ENCODE measurements around the gene PNMA6E.

Gene PNMA6E

DNA sequence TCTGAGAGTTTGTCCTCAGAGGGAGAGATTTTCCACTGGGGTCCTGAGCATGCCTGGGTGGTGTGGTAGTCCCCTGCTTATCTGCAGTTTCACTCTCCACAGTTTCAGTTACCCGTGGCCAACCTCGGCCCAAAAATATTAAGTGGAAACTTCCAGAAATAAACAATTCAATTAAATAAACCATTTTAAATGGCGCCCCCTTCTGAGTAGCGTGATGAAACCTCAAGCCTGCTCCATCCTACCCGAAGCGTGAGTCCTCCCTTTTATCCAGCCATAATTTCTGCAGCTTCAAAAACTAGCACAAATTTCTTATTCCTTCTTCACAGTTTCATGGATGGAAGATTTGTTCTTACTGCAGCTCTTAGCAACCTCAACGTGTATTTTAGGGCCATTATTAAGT lies 26.7 kb downstream of the PNMA6E start:
- H3K27me3 ChIP-seq (ENCODE audit: control insufficient read depth, insufficient read depth, low read length) = no peaks in the 10 kb centered on the region
- no peaks in the 10 kb centered on the region for H3K9me3 ChIP-seq (ENCODE audit: control insufficient read depth, low read length)
- no peak overlapping the region for H3K9ac ChIP-seq (ENCODE audit: low read length)
- H3K4me3 ChIP-seq (ENCODE audit: low read length) = no peak overlapping the region
- H3K4me1 ChIP-seq (ENCODE audit: control insufficient read depth, insufficient read depth, low read length) = no peaks in the 10 kb centered on the region
- H3K36me3 ChIP-seq (ENCODE audit: control insufficient read depth, insufficient read depth, low read length) = no peaks in the 10 kb centered on the region

- Histone ChIP-seq H3K4me3 (ENCODE audit: low read length) (no peak overlapping the region), H3K4me1 (ENCODE audit: control insufficient read depth, insufficient read depth, low read length) (no peaks in the 10 kb centered on the region), H3K9ac (ENCODE audit: low read length) (no peak overlapping the region), H3K27me3 (ENCODE audit: control insufficient read depth, insufficient read depth, low read length) (no peaks in the 10 kb centered on the region), H3K36me3 (ENCODE audit: control insufficient read depth, insufficient read depth, low read length) (no peaks in the 10 kb centered on the region), H3K9me3 (ENCODE audit: control insufficient read depth, low read length) (no peaks in the 10 kb centered on the region)
Observed at GRCh38 chrX:153372949-153373348, 28.2 kb downstream of the PNMA6E start.

- Histone ChIP-seq H3K27me3 (ENCODE audit: control insufficient read depth, insufficient read depth, low read length) (no peaks in the 10 kb centered on the region), H3K4me3 (ENCODE audit: low read length) (no peak overlapping the region), H3K9me3 (ENCODE audit: control insufficient read depth, low read length) (no peaks in the 10 kb centered on the region), H3K9ac (ENCODE audit: low read length) (no peak overlapping the region), H3K4me1 (ENCODE audit: control insufficient read depth, insufficient read depth, low read length) (no peaks in the 10 kb centered on the region), H3K36me3 (ENCODE audit: control insufficient read depth, insufficient read depth, low read length) (no peaks in the 10 kb centered on the region)
Observed at GRCh38 chrX:153371256-153371655, 29.9 kb downstream of the PNMA6E start.

DNA sequence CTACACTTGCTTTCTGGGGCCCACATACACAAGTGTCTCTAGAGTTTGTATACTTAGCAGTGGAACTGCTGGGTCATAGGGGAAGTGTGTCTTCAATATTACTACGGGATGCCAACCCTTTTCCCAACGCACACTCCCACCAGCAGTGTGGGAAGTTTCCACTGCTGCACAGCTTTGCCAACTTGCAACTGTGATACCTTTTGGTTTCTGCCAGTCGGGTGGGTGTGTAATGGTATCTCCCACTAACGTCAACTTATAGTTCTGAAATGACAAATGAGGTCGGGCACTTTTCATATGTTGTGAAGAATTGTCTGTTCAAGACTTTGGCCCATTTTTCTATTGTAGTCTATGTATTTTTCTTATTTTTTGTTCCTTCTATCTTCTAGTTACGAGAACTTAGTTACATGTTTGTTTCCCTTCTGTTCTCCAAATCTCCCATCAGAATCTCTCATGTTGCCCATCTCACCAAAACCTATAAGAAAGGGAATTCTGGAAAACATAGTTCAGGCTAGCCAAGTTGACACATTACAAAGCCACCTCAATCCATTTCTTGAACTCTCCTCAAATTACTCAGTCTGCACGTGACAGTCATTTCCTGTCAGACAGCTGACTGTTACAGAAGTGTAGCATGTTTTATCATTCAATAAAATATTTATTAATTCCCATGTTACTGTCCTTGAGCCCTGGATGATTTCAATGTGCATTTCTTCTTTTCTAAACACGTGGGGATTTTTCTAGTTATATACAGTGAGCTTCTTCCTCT lies 30.7 kb downstream of the PNMA6E start:
- Histone ChIP-seq H3K4me1 (ENCODE audit: control insufficient read depth, insufficient read depth, low read length) (no peaks in the 10 kb centered on the region), H3K27me3 (ENCODE audit: control insufficient read depth, insufficient read depth, low read length) (no peaks in the 10 kb centered on the region), H3K36me3 (ENCODE audit: control insufficient read depth, insufficient read depth, low read length) (no peaks in the 10 kb centered on the region), H3K9ac (ENCODE audit: low read length) (no peak overlapping the region), H3K9me3 (ENCODE audit: control insufficient read depth, low read length) (no peaks in the 10 kb centered on the region), H3K4me3 (ENCODE audit: low read length) (no peak overlapping the region)

GRCh38 chrX:153366878-153367538 lies 34.1 kb downstream of the PNMA6E start:
- Histone ChIP-seq H3K4me1 (ENCODE audit: control insufficient read depth, insufficient read depth, low read length) (no peaks in the 10 kb centered on the region), H3K36me3 (ENCODE audit: control insufficient read depth, insufficient read depth, low read length) (no peaks in the 10 kb centered on the region), H3K9ac (ENCODE audit: low read length) (no peak overlapping the region), H3K9me3 (ENCODE audit: control insufficient read depth, low read length) (no peaks in the 10 kb centered on the region), H3K27me3 (ENCODE audit: control insufficient read depth, insufficient read depth, low read length) (no peaks in the 10 kb centered on the region), H3K4me3 (ENCODE audit: low read length) (no peak overlapping the region)

DNA sequence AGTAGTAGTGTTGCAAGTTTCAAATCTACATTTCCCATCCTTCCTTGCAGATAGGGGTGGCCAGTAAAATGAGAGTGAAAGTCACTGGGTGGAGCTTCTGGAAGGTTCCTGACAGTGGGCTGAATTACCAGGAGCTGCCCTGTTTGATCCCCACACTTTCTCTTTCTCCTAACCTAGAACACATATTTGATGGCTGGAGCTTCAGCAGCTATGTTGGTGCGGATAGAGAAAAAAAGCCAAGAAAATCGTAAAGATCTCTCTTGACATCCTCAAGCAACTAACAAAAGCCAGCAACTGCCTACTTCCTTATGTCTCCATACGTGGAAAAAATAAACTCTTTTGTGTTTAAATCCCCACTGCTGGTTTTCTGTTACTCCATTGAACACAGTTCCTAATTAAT lies 35.0 kb downstream of the PNMA6E start:
- no peak overlapping the region for H3K9ac ChIP-seq (ENCODE audit: low read length)
- no peaks in the 10 kb centered on the region for H3K4me1 ChIP-seq (ENCODE audit: control insufficient read depth, insufficient read depth, low read length)
- no peaks in the 10 kb centered on the region for H3K36me3 ChIP-seq (ENCODE audit: control insufficient read depth, insufficient read depth, low read length)
- H3K9me3 ChIP-seq (ENCODE audit: control insufficient read depth, low read length) = no peaks in the 10 kb centered on the region
- H3K27me3 ChIP-seq (ENCODE audit: control insufficient read depth, insufficient read depth, low read length) = no peaks in the 10 kb centered on the region
- no peak overlapping the region for H3K4me3 ChIP-seq (ENCODE audit: low read length)

DNA sequence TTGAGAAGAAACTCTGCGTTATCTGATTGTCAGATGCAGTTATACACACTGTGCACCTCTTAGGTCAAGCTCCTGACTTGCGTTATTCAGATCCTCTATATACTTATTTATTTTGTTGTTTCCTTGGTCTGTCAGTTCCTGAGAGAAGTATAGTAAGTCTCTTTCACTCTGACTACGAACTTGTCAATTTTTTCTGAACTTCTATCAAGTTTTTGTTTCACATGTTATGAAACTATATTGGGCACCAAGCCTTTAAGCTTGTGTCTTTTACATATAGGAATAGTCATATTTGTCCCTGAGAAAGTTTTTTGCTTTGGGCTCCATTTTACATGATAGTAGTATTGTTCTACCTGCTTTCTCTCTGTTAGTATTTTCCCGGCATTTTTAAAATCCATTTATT lies 35.5 kb downstream of the PNMA6E start:
- Histone ChIP-seq H3K4me3 (ENCODE audit: low read length) (no peak overlapping the region), H3K9ac (ENCODE audit: low read length) (no peak overlapping the region), H3K27me3 (ENCODE audit: control insufficient read depth, insufficient read depth, low read length) (no peaks in the 10 kb centered on the region), H3K9me3 (ENCODE audit: control insufficient read depth, low read length) (no peaks in the 10 kb centered on the region), H3K4me1 (ENCODE audit: control insufficient read depth, insufficient read depth, low read length) (no peaks in the 10 kb centered on the region), H3K36me3 (ENCODE audit: control insufficient read depth, insufficient read depth, low read length) (no peaks in the 10 kb centered on the region)

DNA sequence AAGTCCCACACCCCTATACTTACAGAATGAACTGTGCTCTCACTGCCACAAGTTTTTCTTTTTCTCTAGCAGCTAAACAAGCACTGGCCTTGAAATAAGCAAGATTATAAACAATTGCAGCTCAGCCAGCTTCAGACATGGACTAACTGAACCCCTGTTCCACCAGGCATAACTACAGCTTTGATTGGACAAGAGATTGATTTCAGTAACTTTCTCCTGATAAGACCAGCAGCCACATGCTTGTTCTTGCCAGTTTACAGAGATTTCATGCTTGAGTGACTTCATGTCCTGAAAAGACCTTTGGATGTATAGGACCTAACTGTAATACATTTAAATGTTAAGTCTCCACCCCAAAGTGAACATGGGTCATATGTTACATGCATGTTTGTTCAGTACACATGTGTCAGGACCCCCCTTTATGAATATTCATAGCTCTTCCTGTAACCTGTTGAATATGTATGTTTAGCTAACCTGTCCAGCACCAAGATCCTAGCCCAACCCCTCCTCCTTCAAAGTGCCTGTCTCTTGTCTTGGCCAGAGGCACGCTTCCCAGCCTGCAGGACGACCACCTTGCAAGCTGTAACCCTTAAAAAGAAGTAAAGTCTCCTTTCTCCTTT lies 39.3 kb downstream of the PNMA6E start:
- Histone ChIP-seq H3K4me3 (ENCODE audit: low read length) (no peak overlapping the region), H3K9me3 (ENCODE audit: control insufficient read depth, low read length) (no peaks in the 10 kb centered on the region), H3K4me1 (ENCODE audit: control insufficient read depth, insufficient read depth, low read length) (no peaks in the 10 kb centered on the region), H3K36me3 (ENCODE audit: control insufficient read depth, insufficient read depth, low read length) (no peaks in the 10 kb centered on the region), H3K9ac (ENCODE audit: low read length) (no peak overlapping the region), H3K27me3 (ENCODE audit: control insufficient read depth, insufficient read depth, low read length) (no peaks in the 10 kb centered on the region)

GRCh38 chrX:153357877-153358276 lies 43.3 kb downstream of the PNMA6E start:
- Histone ChIP-seq H3K36me3 (ENCODE audit: control insufficient read depth, insufficient read depth, low read length) (no peaks in the 10 kb centered on the region), H3K4me3 (ENCODE audit: low read length) (no peak overlapping the region), H3K4me1 (ENCODE audit: control insufficient read depth, insufficient read depth, low read length) (no peaks in the 10 kb centered on the region), H3K27me3 (ENCODE audit: control insufficient read depth, insufficient read depth, low read length) (no peaks in the 10 kb centered on the region), H3K9me3 (ENCODE audit: control insufficient read depth, low read length) (no peaks in the 10 kb centered on the region), H3K9ac (ENCODE audit: low read length) (no peak overlapping the region)

DNA sequence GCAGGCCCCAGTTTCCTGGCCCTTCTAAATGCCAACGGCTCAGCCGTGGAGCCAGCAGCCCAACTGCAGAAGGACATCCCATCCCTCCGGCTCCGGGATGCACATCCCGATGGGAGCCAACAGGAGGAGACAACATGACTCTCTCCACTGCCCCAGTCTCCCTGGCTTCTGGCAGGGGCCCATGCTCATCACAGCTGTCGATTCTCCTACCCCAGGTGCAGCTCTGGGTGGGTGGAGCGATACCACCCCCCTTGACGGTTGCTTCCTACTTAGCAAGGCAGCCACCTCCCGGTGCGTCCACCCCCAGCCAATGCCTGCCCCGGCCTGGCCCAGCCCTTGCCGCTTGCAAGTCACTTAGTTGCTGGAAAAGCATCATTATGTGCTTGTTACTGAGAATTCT lies 47.7 kb downstream of the PNMA6E start:
- no peaks in the 10 kb centered on the region for H3K4me1 ChIP-seq (ENCODE audit: control insufficient read depth, insufficient read depth, low read length)
- H3K27me3 ChIP-seq (ENCODE audit: control insufficient read depth, insufficient read depth, low read length) = no peaks in the 10 kb centered on the region
- H3K9me3 ChIP-seq (ENCODE audit: control insufficient read depth, low read length) = no peaks in the 10 kb centered on the region
- H3K9ac ChIP-seq (ENCODE audit: low read length) = no peak overlapping the region
- H3K4me3 ChIP-seq (ENCODE audit: low read length) = no peak overlapping the region
- no peaks in the 10 kb centered on the region for H3K36me3 ChIP-seq (ENCODE audit: control insufficient read depth, insufficient read depth, low read length)

GRCh38 chrX:153352858-153353257 lies 48.3 kb downstream of the PNMA6E start:
- no peaks in the 10 kb centered on the region for H3K4me1 ChIP-seq (ENCODE audit: control insufficient read depth, insufficient read depth, low read length)
- no peak overlapping the region for H3K4me3 ChIP-seq (ENCODE audit: low read length)
- no peak overlapping the region for H3K9ac ChIP-seq (ENCODE audit: low read length)
- H3K27me3 ChIP-seq (ENCODE audit: control insufficient read depth, insufficient read depth, low read length) = no peaks in the 10 kb centered on the region
- H3K36me3 ChIP-seq (ENCODE audit: control insufficient read depth, insufficient read depth, low read length) = no peaks in the 10 kb centered on the region
- no peaks in the 10 kb centered on the region for H3K9me3 ChIP-seq (ENCODE audit: control insufficient read depth, low read length)

GRCh38 chrX:153351981-153352380 lies 49.2 kb downstream of the PNMA6E start:
- Histone ChIP-seq H3K9ac (ENCODE audit: low read length) (no peak overlapping the region), H3K4me1 (ENCODE audit: control insufficient read depth, insufficient read depth, low read length) (no peaks in the 10 kb centered on the region), H3K9me3 (ENCODE audit: control insufficient read depth, low read length) (no peaks in the 10 kb centered on the region), H3K4me3 (ENCODE audit: low read length) (no peak overlapping the region), H3K27me3 (ENCODE audit: control insufficient read depth, insufficient read depth, low read length) (no peaks in the 10 kb centered on the region), H3K36me3 (ENCODE audit: control insufficient read depth, insufficient read depth, low read length) (no peaks in the 10 kb centered on the region)
